Esophagus squamous epithelium (tissue), 4 donors: ENCODE results near the gene AUTS2.

ENCODE experiments used
- POLR2A ChIP-seq, 4 donors: fragments of 450-650 bp; IDR thresholded peaks; one replicate each; pipeline ENCODE4 v1.6.1; 2017; ENCODE audit warnings: antibody characterized with exemption in 4 of 4, mild to moderate bottlenecking in 4 of 4, moderate library complexity in 3 of 4
- TF ChIP-seq, protein P1 (sequence below), 6 experiments: fragments of 450-650 bp in 4 of 6; fragments of 200-600 bp in 2 of 6; sonication (generic) in 2 of 6; IDR thresholded peaks; one replicate each; pipeline ENCODE4 v1.5.1; 2016 to 2019; ENCODE audit warnings: antibody characterized with exemption in 6 of 6, mild to moderate bottlenecking in 4 of 6, moderate library complexity in 4 of 6

DNA sequence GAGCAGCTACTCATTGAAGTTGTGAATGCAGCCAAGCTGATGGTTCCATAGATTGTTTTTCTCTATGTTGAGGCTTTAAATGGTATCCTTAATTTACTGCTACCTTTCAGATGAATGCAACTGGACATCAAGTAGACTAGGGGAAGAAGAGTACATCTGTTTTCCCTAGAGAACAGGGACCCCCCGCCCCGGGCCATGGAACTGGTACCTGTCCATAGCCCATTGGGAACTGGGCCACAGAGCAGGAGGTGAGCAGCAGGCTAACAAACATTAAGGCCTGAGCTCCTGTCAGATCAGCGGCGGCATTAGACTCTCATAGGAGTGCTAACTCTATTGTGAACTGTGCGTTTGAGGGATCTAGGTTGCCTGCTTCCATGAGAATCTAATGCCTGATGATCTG, 391.3 kb downstream of the AUTS2 start:
- TF ChIP-seq, protein P1, sequence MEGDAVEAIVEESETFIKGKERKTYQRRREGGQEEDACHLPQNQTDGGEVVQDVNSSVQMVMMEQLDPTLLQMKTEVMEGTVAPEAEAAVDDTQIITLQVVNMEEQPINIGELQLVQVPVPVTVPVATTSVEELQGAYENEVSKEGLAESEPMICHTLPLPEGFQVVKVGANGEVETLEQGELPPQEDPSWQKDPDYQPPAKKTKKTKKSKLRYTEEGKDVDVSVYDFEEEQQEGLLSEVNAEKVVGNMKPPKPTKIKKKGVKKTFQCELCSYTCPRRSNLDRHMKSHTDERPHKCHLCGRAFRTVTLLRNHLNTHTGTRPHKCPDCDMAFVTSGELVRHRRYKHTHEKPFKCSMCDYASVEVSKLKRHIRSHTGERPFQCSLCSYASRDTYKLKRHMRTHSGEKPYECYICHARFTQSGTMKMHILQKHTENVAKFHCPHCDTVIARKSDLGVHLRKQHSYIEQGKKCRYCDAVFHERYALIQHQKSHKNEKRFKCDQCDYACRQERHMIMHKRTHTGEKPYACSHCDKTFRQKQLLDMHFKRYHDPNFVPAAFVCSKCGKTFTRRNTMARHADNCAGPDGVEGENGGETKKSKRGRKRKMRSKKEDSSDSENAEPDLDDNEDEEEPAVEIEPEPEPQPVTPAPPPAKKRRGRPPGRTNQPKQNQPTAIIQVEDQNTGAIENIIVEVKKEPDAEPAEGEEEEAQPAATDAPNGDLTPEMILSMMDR (IDR thresholded peaks at IDR 0.05), result no peak
- no peak for TF ChIP-seq POLR2A (IDR thresholded peaks at IDR 0.05)
